DOHH2 (cell line): Measurements from ENCODE around the gene ACTR1A.

ENCODE experiments used
- H3F3A ChIP-seq: fragments of 200-600 bp; sonication (generic), shearing (Covaris generic); 2 replicates; pipeline ENCODE4 v1.6.0; 2016; ENCODE audit warnings: antibody characterized with exemption, mild to moderate bottlenecking; ENCODE audit not compliant: control insufficient read depth, insufficient read depth
- H3K27ac ChIP-seq: fragments of 200-600 bp; sonication (generic); 2 replicates; pipeline ENCODE4 v1.5.1; 2014; ENCODE audit warnings: low read depth, mild to moderate bottlenecking, low read length, moderate library complexity
- H3K27me3 ChIP-seq: fragments of 200-600 bp; sonication (generic); 2 replicates; pipeline ENCODE4 v1.6.1; 2014; ENCODE audit warnings: mild to moderate bottlenecking, low read length, mixed read lengths; ENCODE audit not compliant: control insufficient read depth
- H3K36me3 ChIP-seq: fragments of 200-600 bp; sonication (generic); 2 replicates; pipeline ENCODE4 v1.6.1; 2014; ENCODE audit warnings: mild to moderate bottlenecking, low read length, moderate library complexity, mixed read lengths; ENCODE audit not compliant: control insufficient read depth
- H3K4me1 ChIP-seq: fragments of 200-600 bp; sonication (generic); 2 replicates; pipeline ENCODE4 v1.6.1; 2014; ENCODE audit warnings: mild to moderate bottlenecking, low read length, mixed read lengths; ENCODE audit not compliant: control insufficient read depth
- H3K4me2 ChIP-seq: fragments of 200-600 bp; sonication (generic); 2 replicates; pipeline ENCODE4 v1.6.0; 2014; ENCODE audit warnings: mild to moderate bottlenecking, low read length, moderate library complexity
- H3K4me3 ChIP-seq: fragments of 200-600 bp; sonication (generic); 2 replicates; pipeline ENCODE4 v1.5.1; 2014; ENCODE audit warnings: mild to moderate bottlenecking, low read length, mixed read lengths
- H3K79me2 ChIP-seq: fragments of 200-600 bp; sonication (generic); 2 replicates; pipeline ENCODE4 v1.6.1; 2014; ENCODE audit warnings: mild to moderate bottlenecking, low read length, mixed read lengths; ENCODE audit not compliant: control insufficient read depth
- H3K9me2 ChIP-seq: fragments of 200-600 bp; sonication (generic); replicated peaks from 2 replicates; pipeline ENCODE4 v1.6.1; 2014; ENCODE audit warnings: mild to moderate bottlenecking, low read length, mixed read lengths; ENCODE audit not compliant: control insufficient read depth
- H3K9me3 ChIP-seq: fragments of 200-600 bp; sonication (generic); 2 replicates; pipeline ENCODE4 v1.6.1; 2014; ENCODE audit warnings: antibody characterized with exemption, low read length, mixed read lengths; ENCODE audit not compliant: control insufficient read depth, insufficient read depth
- H4K20me1 ChIP-seq: fragments of 200-600 bp; sonication (generic); 2 replicates; pipeline ENCODE4 v1.6.0; 2014; ENCODE audit warnings: low read depth, mild to moderate bottlenecking, antibody characterized with exemption, low read length, moderate library complexity; ENCODE audit not compliant: control insufficient read depth, insufficient read depth
- EZH2phosphoT487 ChIP-seq: fragments of 200-600 bp; sonication (generic); IDR thresholded peaks from 2 replicates; pipeline ENCODE4 v1.6.1; 2017; ENCODE audit warnings: borderline replicate concordance, mild to moderate bottlenecking, antibody characterized with exemption, low read length, moderate library complexity, mixed read lengths
- TF ChIP-seq, protein P1 (sequence below): fragments of 200-600 bp; sonication (generic); IDR thresholded peaks from one replicate; pipeline ENCODE4 v1.5.1; 2014; ENCODE audit warnings: antibody characterized with exemption, mild to moderate bottlenecking, low read depth, low read length; ENCODE audit not compliant: poor library complexity, severe bottlenecking

Gene ACTR1A

GRCh38 chr10:102453502-102453901 is 49.0 kb downstream of the ACTR1A start:
- Histone ChIP-seq H3K79me2 (peaks cover 32% of the 10 kb centered on the region), H4K20me1 (peaks cover 3% of the 10 kb centered on the region; the same call in 1 of the 2 replicates), H3F3A (peaks cover 12% of the 10 kb centered on the region), H3K27ac (no peak overlapping the region), H3K9me2 (no peaks in the 10 kb centered on the region), H3K36me3 (peaks cover 45% of the 10 kb centered on the region), H3K4me1 (peaks cover 24% of the 10 kb centered on the region), H3K27me3 (no peaks in the 10 kb centered on the region), H3K4me2 (no peak overlapping the region), H3K9me3 (no peaks in the 10 kb centered on the region), H3K4me3 (no peak overlapping the region)
- TF ChIP-seq, protein P1, sequence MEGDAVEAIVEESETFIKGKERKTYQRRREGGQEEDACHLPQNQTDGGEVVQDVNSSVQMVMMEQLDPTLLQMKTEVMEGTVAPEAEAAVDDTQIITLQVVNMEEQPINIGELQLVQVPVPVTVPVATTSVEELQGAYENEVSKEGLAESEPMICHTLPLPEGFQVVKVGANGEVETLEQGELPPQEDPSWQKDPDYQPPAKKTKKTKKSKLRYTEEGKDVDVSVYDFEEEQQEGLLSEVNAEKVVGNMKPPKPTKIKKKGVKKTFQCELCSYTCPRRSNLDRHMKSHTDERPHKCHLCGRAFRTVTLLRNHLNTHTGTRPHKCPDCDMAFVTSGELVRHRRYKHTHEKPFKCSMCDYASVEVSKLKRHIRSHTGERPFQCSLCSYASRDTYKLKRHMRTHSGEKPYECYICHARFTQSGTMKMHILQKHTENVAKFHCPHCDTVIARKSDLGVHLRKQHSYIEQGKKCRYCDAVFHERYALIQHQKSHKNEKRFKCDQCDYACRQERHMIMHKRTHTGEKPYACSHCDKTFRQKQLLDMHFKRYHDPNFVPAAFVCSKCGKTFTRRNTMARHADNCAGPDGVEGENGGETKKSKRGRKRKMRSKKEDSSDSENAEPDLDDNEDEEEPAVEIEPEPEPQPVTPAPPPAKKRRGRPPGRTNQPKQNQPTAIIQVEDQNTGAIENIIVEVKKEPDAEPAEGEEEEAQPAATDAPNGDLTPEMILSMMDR: no peak
- no peak for TF ChIP-seq EZH2phosphoT487

GRCh38 chr10:102452672-102453340 is 49.7 kb downstream of the ACTR1A start:
- TF ChIP-seq, protein P1: no peak

GRCh38 chr10:102451105-102451969 is 51.2 kb downstream of the ACTR1A start, which contains the start of gene C10orf95:
TSS of gene C10orf95 (minus strand) at chr10:102451543. CDS start at chr10:102451093, 450 bp downstream.
- Histone ChIP-seq H3K36me3 (peaks cover 42% of the 10 kb centered on the region), H3K4me1 (peaks cover 24% of the 10 kb centered on the region), H3K79me2 (peaks cover 32% of the 10 kb centered on the region), H4K20me1 (peaks cover 3% of the 10 kb centered on the region; the same call in 1 of the 2 replicates), H3K4me2 (peak within 1 kb of the TSS; percentile 92), H3K9me3 (no peaks in the 10 kb centered on the region), H3K27me3 (no peaks in the 10 kb centered on the region), H3F3A (peaks cover 12% of the 10 kb centered on the region), H3K4me3 (peak within 1 kb of the TSS; percentile 93), H3K9me2 (no peaks in the 10 kb centered on the region), H3K27ac (peak within 1 kb of the TSS; percentile 86)
- TF ChIP-seq EZH2phosphoT487: no peak
- TF ChIP-seq, protein P1: no peak

More at GRCh38 chr10:102452672-102453340, 49.7 kb downstream of the ACTR1A start:
- peaks cover 3% of the 10 kb centered on the region; the same call in 1 of the 2 replicates for H4K20me1 ChIP-seq
- peaks cover 24% of the 10 kb centered on the region for H3K4me1 ChIP-seq
- H3K27ac ChIP-seq: no peak overlapping the region
- H3K4me2 ChIP-seq: peak overlapping the region; percentile 20; the same call in 1 of the 2 replicates
- peaks cover 45% of the 10 kb centered on the region for H3K36me3 ChIP-seq
- peaks cover 12% of the 10 kb centered on the region for H3F3A ChIP-seq
- H3K9me2 ChIP-seq: no peaks in the 10 kb centered on the region
- H3K9me3 ChIP-seq: no peaks in the 10 kb centered on the region
- H3K4me3 ChIP-seq: no peak overlapping the region
- H3K79me2 ChIP-seq: peaks cover 32% of the 10 kb centered on the region
- H3K27me3 ChIP-seq: no peaks in the 10 kb centered on the region
